GM21515 (cell line): Measurements from ENCODE around the gene RNF167.

Experiments
- ATAC-seq: cut with Tn5 transposase; IDR thresholded peaks from one replicate; pipeline ENCODE4 v1.9.1; 2021; ENCODE audit not compliant: unreplicated experiment

RNF167 gene

DNA sequence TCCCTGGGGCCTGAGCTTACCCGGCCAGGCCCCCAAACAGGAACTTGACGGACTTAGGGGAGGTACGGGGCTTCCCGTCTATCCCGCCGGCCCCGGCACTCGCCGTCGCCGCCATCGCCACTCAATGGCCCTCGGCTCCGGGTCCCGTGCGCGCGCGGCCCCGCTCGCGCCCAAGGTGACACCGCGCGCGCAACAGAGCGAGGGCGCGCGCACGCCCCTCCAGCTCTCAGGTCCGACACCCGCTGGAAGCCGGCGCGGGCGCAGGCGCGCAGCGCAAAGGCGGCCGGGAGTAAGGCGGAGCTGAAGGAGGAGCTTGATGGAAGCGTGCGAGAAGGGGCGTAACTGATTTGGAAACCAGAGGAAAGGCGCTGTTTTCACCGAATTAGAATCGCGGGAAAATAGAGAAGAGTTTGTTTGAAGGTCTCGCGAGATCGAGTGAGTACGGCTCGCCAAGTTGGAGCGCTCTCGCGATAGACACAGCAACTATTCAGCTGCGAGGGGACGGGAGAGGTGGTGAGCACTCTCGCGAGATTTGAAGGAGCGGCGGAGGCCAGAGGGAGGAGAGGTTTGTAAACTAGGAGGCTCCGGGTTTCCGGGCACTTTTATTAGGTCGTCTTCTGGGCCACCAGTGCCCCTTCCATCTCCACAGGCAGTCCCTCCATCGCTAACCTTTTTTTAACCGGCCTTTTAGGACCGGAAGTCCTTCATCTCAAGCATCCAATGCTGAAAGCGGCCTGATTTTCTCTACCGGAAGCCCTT is at the start of gene RNF167, which contains the start of gene SLC25A11:
RNF167 (plus strand) TSS at position 473 of the 759 bp plus-strand sequence. CDS start 642 bp downstream, outside the sequence.
SLC25A11 (minus strand) TSS at position 251 of the 759 bp plus-strand sequence; CDS start at position 115, 136 bp downstream.
- ATAC-seq, result peak; percentile 67

DNA sequence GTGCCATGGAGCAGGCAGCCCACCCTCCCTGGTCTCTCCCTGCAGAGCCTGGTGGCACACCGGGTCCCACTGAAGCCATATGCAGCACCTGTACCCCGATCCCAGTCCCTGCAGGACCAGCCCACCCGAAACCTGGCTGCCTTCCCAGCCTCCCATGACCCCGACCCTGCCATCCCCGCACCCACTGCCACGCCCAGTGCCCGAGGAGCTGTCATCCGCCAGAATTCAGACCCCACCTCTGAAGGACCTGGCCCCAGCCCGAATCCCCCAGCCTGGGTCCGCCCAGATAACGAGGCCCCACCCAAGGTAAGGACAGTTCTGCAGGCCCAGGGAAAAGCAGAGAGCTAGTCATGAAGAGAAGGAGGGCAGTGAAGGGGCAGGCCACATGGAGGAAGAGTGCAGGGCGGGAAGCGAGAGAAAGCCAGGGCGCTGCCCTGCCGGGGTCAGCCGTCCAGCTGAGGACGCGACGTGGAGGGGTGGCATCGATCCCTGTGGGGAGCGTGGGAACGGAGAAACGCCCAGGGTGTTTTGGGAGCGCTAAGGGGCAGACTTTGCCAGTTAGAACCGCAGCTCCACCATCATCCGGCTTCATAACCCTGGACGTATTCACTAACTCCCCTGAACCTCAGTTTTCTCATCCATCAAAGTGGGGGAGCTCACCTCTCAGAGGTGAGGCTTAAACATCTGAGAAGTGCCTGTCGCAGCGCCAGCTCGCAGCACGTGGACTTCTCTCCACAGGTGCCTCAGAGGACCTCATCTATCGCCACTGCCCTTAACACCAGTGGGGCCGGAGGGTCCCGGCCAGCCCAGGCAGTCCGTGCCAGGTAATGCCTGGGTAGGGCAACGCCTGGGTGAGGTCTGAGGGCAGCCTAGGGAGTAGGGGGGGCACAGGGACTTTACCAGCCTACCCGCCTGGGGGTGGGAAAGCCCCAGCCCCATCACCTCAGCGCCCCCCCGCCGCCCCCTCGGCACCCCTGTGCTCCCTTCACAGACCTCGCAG is 48.4 kb upstream of the RNF167 start:
- ATAC-seq, result no peak

DNA sequence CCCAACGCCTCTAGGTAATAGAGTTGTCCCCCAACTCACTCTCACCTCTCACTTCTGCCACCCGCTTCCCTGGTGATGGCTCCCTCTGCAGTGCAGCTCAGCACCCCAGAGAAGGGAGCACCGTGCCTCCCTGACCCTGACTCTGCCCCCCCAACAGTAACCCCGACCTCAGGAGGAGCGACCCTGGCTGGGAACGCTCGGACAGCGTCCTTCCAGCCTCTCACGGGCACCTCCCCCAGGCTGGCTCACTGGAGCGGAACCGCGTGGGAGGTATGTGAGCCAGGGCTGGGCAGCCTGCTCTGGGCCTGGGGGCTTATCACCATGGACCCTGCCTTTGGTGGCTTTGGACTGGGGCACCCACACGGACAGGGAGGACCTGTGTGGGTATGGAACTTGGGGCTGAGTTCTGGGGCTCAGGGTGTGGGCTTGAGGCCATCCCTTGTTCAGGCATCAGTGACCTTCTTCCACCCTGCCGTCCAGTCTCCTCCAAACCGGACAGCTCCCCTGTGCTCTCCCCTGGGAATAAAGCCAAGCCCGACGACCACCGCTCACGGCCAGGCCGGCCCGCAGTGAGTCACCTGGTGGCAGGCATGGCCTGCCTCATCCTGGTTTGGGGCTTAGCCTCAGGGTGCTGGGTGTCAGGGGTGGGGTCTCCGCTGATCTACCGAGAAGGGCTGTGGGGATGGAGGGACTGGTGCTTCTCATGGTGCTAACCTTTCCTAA is 47.4 kb upstream of the RNF167 start:
- ATAC-seq, result no peak

DNA sequence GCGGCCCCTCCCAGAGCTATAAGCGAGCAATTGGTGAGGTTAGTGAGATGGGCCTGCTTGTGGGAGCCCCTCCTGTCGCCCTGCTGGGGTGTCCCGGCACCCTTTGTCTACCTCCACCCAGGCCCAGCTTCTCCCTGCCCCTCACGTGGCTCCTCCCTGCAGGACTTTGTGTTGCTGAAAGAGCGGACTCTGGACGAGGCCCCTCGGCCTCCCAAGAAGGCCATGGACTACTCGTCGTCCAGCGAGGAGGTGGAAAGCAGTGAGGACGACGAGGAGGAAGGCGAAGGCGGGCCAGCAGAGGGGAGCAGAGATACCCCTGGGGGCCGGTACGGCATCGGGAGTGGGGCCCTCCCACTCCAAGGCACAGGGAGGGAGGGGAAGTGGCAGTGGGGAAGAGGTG is 46.8 kb upstream of the RNF167 start:
- ATAC-seq, result no peak

DNA sequence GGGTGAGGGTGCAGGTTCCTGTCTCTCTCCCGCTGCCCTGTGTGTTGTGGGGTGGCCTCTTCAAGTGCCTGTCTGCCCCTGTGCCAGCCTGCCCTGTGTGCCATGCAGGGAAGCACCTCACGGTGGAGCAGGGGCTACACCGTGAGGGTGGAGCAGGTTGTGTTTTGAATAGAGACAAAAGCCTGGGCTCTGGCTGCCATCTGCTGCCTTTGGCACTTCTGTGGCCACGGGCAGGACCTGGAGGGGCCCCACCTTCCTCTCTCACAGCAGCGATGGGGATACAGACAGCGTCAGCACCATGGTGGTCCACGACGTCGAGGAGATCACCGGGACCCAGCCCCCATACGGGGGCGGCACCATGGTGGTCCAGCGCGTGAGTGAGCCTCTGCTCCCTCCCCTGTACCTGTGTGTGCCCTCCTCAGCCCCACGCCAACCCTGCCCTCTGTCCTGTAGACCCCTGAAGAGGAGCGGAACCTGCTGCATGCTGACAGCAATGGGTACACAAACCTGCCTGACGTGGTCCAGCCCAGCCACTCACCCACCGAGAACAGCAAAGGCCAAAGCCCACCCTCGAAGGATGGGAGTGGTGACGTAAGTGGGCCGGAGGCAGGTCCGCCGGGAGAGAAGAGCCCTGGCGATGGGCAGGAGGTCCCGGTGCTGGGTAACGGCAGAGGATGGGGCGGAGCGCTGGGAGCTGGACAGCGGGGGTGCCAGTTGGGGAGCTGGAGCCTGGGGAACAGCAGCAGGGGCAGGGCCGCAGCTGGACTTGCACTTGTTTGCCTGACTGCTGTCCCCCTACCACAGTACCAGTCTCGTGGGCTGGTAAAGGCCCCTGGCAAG is 46.1 kb upstream of the RNF167 start:
- no peak for ATAC-seq

DNA sequence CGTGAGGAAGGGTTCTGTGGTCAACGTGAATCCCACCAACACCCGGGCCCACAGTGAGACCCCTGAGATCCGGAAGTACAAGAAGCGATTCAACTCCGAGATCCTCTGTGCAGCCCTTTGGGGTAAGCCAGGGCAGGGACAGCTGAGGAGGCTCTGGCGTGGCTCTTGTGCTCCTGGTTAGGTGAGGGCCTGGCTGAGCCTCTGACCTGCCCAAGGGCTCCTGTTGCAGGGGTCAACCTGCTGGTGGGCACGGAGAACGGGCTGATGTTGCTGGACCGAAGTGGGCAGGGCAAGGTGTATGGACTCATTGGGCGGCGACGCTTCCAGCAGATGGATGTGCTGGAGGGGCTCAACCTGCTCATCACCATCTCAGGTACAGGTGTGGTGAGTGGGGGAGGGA is 44.9 kb upstream of the RNF167 start:
- no peak for ATAC-seq

DNA sequence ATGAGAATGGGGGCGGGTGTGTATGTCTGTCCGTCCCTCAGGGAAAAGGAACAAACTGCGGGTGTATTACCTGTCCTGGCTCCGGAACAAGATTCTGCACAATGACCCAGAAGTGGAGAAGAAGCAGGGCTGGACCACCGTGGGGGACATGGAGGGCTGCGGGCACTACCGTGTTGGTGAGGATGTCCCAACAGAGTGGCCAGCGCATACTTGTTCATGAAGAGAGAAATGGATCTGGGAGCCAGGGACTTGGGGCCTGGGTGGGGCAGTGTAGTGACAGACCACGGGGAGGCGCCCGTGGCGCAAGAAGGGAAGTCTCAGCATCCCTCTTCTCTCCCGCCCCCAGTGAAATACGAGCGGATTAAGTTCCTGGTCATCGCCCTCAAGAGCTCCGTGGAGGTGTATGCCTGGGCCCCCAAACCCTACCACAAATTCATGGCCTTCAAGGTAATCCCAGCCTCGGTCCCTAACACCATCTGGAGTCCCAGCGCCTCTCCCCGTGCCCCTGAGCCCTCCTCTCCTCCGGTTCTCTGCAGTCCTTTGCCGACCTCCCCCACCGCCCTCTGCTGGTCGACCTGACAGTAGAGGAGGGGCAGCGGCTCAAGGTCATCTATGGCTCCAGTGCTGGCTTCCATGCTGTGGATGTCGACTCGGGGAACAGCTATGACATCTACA is 44.3 kb upstream of the RNF167 start:
- ATAC-seq, result no peak

DNA sequence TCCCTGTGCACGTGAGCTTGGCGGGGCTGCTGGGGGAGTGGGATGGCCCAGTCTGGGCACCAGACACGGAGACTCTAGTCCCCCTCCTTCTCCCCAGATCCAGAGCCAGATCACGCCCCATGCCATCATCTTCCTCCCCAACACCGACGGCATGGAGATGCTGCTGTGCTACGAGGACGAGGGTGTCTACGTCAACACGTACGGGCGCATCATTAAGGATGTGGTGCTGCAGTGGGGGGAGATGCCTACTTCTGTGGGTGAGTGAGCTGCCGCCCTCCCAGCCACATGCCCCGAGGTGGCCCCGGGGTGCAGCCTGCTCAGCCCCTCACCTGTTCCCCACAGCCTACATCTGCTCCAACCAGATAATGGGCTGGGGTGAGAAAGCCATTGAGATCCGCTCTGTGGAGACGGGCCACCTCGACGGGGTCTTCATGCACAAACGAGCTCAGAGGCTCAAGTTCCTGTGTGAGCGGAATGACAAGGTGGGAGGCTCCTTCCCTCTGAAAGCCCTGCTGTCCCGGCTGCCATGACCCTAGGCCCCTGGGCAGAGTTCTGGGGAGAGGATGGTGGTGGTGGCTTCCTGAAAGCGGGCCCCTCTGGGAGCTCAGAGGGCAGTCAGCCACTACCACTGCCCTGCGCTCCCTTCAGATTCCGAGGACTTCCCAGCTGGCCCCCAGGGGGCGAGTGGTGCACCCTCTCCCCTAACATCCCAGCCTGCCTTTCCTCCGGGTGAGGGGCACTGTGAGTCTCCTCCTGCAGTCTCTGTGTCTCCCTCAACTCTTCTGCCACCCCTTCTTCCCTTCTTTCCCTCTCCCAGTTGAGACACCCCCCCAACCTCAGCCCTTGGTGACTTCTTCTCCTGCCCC is 43.5 kb upstream of the RNF167 start:
- no peak for ATAC-seq

DNA sequence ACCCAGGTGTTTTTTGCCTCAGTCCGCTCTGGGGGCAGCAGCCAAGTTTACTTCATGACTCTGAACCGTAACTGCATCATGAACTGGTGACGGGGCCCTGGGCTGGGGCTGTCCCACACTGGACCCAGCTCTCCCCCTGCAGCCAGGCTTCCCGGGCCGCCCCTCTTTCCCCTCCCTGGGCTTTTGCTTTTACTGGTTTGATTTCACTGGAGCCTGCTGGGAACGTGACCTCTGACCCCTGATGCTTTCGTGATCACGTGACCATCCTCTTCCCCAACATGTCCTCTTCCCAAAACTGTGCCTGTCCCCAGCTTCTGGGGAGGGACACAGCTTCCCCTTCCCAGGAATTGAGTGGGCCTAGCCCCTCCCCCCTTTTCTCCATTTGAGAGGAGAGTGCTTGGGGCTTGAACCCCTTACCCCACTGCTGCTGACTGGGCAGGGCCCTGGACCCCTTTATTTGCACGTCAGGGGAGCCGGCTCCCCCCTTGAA is 42.8 kb upstream of the RNF167 start:
- ATAC-seq, result no peak

DNA sequence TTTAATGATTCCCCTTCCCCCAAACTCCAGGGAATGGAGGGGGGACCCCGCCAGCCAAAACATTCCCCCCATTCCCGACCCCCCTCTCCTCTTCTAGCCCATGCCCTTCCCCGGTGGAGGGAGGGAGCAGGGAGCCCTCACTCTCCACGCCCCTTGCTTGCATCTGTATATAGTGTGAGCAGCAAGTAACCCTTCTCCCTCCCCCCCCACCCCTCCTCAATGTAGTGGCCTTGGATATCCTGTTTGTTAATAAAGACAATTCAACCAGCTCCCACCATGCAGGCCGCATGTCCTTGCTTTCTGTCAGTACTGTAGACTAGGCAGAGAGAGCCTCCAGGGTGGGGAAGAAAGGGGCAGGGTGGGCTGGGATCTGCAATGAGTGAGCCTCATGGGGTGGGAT is 42.3 kb upstream of the RNF167 start:
- no peak for ATAC-seq

DNA sequence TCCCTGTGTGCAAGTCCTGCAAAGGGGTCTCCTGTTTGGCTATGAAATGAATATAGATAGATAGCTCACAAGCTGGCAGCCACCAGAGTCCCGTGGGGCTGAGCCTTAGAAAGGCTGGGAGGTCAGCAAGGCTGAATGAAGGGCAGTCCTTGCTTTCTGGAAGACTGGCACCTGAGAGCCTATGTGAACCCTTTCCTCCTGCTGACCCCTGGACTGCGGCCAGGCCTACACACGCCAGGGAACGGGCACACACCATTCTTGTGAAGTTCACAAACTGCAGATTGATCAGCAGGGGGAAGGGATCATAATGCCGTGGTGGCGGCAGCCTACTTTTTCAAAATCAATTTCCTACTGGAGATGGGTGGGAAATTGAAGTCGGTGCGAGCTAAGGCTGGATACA is 41.7 kb upstream of the RNF167 start:
- no peak for ATAC-seq

DNA sequence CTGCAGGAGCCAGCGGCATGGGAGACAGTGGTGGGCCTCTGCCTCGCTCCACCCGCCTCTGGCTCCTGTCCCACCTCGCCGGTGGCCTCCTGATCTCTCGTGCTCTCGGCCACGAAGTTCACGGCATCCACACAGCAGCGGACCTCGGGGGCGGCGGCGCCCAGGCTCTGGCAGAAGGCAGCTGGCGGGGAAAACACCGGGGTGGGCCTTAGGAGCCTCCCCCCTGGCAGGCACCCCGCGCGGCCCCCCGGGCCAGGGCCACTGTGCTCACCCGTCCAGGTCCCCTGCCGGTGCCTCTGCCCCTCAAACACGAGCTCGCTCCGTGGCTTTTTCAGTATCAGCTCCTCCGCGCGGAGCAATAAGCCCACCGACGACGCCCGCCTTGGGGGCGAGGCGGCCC is 41.1 kb upstream of the RNF167 start:
- ATAC-seq, result no peak

DNA sequence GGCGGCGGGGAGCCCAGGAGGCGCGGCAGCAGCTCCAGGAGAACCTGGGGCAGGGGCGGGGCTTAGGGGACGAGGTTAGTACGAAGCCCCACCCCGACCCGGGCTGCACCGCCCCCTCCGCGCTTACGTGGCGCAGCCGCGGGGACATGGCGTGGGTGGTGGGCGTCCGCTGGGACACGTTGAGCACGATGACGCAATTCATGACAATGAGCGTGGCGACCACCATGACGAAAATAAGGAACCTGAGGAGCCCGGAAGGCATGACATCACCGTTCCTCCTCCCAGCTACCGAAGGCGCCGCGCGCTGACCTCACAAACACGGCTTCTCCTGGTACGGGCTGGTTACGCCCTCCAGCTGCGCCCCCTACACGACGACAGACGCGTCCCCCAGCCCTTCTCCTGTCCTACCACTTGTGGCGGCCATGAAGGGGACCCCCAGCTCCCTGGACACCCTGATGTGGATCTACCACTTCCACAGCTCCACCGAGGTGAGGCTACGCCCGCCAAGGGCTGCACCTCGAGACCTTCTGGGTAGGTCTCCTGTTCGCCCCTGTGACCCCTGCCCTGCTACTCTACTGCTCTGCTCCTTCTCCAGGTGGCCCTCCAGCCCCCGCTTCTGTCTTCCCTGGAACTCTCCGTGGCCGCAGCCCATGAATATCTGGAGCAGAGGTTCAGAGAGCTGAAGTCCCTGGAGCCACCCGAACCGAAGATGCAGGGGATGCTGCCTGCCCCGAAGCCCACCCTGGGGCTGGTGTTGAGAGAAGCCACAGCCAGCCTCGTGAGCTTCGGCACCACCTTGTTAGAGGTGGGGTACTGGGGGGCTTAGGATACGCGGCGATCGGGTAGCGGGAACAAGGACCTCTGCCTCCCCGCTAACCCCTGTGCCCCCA is 40.5 kb upstream of the RNF167 start, which contains the start of gene C17orf107:
C17orf107 (plus strand) TSS at position 196 of the 890 bp plus-strand sequence; CDS start at position 423, 227 bp downstream.
- no peak for ATAC-seq

DNA sequence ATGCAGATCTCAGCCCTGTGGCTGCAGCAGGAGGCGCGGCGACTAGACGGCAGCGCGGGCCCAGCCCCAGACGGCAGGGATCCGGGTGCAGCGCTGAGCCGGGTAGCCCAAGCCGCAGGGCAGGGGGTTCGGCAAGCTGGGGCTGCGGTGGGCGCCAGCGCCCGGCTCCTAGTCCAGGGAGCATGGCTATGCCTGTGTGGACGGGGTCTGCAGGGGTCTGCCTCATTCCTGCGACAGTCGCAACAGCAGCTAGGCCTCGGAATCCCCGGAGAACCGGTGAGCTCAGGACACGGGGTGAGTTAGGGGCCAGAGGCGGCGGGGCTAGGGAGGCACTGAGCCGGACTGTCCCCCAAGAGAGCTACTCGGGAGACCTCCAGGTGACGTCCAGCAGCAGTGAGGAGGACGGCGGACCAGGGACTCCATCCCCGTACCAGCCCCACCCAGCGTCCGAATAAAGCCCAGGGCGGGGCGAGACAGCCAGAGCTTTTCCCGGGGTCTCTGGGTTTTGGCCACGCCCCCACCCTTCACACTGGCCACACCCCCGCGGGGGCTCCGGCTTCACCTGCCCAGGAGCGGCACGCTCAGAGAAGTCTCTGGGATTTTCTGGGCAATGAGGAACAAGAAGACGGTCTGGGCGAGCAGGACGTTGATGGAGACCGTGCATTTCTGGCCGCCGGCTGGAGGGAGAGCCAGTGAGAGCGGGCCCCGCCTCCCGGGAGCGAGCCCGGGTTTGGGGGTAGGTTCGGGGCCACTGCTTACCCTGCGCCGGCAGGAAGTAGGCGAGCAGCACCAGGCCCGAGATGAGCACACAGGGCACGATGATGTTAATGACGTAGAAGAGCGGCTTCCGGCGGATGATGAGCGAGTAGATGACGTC is 39.6 kb upstream of the RNF167 start:
- ATAC-seq, result no peak

DNA sequence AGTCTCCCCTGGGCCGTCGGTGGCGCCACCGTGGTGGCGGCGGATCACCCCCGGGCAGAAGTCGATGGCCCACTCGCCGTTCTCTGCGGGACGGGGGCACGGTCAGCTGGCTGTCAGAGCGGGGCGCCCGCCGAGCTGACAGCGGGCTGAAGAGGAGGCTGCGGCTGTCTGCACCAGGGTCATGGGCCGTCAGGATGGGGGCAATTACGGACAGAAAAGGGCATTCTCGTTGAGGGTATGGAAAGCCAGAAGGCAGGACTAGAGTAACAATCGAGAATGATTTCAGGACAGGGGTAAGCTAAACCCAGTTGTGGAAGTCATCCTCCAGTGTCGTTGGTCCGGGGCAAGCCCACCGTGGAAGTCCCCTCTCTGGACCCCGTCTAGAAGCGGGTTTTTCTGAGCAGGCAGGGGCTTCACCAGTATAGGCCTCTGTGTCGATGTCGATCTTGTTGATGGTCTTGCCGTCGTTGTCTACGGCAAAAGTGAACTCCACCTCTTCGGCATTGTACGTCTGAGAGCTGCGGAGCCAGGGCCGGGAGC is 38.9 kb upstream of the RNF167 start:
- ATAC-seq, result no peak

DNA sequence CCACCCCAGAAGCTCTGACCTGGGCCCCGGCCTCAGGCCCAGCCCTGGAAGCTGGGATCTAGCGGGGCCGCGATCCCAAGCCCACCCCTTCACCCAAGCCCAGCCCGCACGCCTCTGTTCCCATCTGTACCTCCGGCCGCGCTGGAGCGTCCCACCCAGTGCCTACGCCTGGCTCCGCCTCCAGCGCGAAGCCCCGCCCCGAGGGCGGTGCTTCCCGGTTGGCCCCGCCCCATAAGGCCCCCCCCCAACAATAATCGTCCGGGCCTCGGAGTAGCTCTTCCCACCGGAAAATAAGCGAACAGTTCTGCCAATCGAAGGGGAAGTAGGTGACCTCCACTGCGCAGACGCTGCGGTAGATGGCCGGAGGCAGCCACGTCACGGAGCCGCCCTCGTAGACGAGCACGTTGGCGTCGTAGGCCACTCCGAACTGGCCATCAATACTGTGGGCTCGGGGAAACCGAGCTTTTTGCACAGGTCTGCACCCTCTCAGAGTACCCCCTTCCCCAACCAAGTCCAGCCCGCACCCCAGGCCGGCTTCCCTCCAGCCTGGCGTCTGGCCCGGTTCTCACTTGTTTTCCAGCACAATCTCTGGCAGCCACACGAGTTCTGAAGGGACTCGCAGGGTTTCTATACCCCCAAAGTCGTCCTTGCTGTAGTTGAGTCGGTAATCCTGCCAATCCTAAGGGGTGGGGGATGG is 38.3 kb upstream of the RNF167 start:
- ATAC-seq, result no peak
